Sigmoid colon (tissue), 4 donors: ENCODE measurements around the gene MAP2K3.

Source experiments
- EP300 ChIP-seq, 4 donors: sonication (generic); formaldehyde crosslinking; IDR thresholded peaks; one replicate each; pipeline ENCODE4 v1.6.1; 2017; ENCODE audit warnings: antibody characterized with exemption in 4 of 4
- POLR2A ChIP-seq, 2 donors: fragments of 450-650 bp; IDR thresholded peaks; one replicate each; pipeline ENCODE4 v1.6.1; 2016; ENCODE audit warnings: antibody characterized with exemption in 2 of 2, mild to moderate bottlenecking in 2 of 2, moderate library complexity in 2 of 2

DNA sequence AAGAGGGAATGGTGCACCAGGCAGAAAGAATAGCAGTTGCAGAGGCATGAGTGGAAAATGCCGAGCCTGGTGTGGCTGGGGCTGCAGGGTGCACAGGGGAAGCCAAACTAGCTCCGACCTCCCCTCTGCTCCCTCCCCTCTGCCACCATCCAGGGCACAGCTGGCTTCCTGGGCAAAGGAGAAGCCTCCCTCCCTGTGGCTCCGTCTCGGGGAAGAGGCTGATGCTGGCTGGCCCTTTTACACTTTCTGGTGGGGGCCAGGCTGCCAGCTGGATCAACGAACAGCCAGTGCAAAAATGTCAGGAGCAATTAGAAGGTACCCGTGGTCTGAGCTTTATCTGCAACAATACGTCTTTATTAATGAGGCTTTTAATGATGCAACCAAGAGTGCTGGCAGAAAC, 54.5 kb downstream of the MAP2K3 start:
- no peak for TF ChIP-seq POLR2A (IDR thresholded peaks at IDR 0.05)
- no peak for TF ChIP-seq EP300 (IDR thresholded peaks at IDR 0.05)
